B cell (primary cell): Measurements from ENCODE around the gene DACH1. TPM values are rescaled to one million over a fixed set of nuclear protein-coding genes. Genes with fewer than 3 reads are reported as not detected.

ENCODE experiments used
- ATAC-seq: fragments of 200-7000 bp; cut with Tn5 transposase; one replicate; pipeline ENCODE4 v1.10.0; 2021; ENCODE audit warnings: low read depth, mild to moderate bottlenecking, moderate number of reproducible peaks, moderate library complexity
- CTCF ChIA-PET: fragments of 350-600 bp; sonication (Branson Sonifier 250); formaldehyde crosslinking; loops from one replicate; lab custom pipeline; 2021; ENCODE audit warnings: antibody characterized with exemption, inconsistent platforms; lab: Charles Lee
- POLR2A ChIA-PET: fragments of 350-600 bp; sonication (Branson Sonifier 250); formaldehyde crosslinking; loops from one replicate; lab custom pipeline; 2021; ENCODE audit warnings: antibody characterized with exemption; lab: Charles Lee
- DNase-seq: peaks from one replicate; pipeline ENCODE4 v3.0.0; 2013
- H2AFZ ChIP-seq: 2 replicates; pipeline ENCODE4 v1.6.1; 2012; ENCODE audit warnings: mild to moderate bottlenecking, low read depth, low read length; ENCODE audit not compliant: insufficient read depth, poor library complexity, severe bottlenecking
- H3K27ac ChIP-seq, 2 donors: 1 replicate in 1 of 2; 2 replicates in 1 of 2; pipeline ENCODE4 v1.5.1; 2012 to 2013; ENCODE audit warnings: low read length in 2 of 2, mild to moderate bottlenecking in 2 of 2, moderate library complexity in 1 of 2
- H3K27me3 ChIP-seq, 4 experiments: fragments of 200-600 bp in 1 of 4; sonication (generic) in 1 of 4; replicated peaks in 1 of 4; 1 replicate in 2 of 4; 2 replicates in 2 of 4; pipeline versions ENCODE4 v1.6.1 to v1.7.0; 2013 to 2016; ENCODE audit warnings: low read length in 3 of 4, mild to moderate bottlenecking in 2 of 4, mixed read lengths in 1 of 4, moderate library complexity in 1 of 4; ENCODE audit not compliant: insufficient read depth in 4 of 4, control insufficient read depth in 3 of 4; ENCODE audit errors: control extremely low read depth in 1 of 4
- H3K36me3 ChIP-seq, 2 experiments: replicated peaks in 1 of 2; 1 replicate in 1 of 2; 2 replicates in 1 of 2; pipeline versions ENCODE4 v1.6.1 to v1.7.1; 2013; ENCODE audit warnings: low read length in 1 of 2; ENCODE audit not compliant: insufficient read depth in 2 of 2, control insufficient read depth in 1 of 2; ENCODE audit errors: control extremely low read depth in 1 of 2, extremely low read depth in 1 of 2
- H3K4me1 ChIP-seq, 2 donors: fragments of 200-600 bp in 1 of 2; sonication (generic) in 1 of 2; 1 replicate in 1 of 2; 2 replicates in 1 of 2; pipeline versions ENCODE4 v1.5.1 to v1.6.1; 2013 to 2017; ENCODE audit warnings: low read length in 2 of 2; ENCODE audit not compliant: control insufficient read depth in 2 of 2, insufficient read depth in 2 of 2
- H3K4me2 ChIP-seq: replicated peaks from 2 replicates; pipeline ENCODE3; 2012; ENCODE audit warnings: mild to moderate bottlenecking, low read depth, low read length; ENCODE audit not compliant: poor library complexity, severe bottlenecking
- H3K4me3 ChIP-seq, 5 experiments: fragments of 200-600 bp in 1 of 5; sonication (generic) in 1 of 5; 1 replicate in 3 of 5; 2 replicates in 2 of 5; pipeline versions ENCODE4 v1.5.1 to v1.7.0; 2011 to 2016; ENCODE audit warnings: low read length in 4 of 5, mild to moderate bottlenecking in 4 of 5, low read depth in 2 of 5, control low read depth in 1 of 5, moderate library complexity in 1 of 5; ENCODE audit not compliant: insufficient read depth in 1 of 5; ENCODE audit errors: control extremely low read depth in 1 of 5, extremely low read depth in 1 of 5
- H3K79me2 ChIP-seq: fragments of 200-600 bp; sonication (generic); one replicate; pipeline ENCODE4 v1.6.0; 2016; ENCODE audit warnings: low read length; ENCODE audit not compliant: control insufficient read depth, insufficient read depth
- H3K9ac ChIP-seq: fragments of 200-600 bp; sonication (generic); 2 replicates; pipeline ENCODE4 v1.6.1; 2017; ENCODE audit warnings: mild to moderate bottlenecking, low read length, moderate library complexity
- H3K9me3 ChIP-seq, 3 donors: one replicate each; pipeline versions ENCODE4 v1.6.1 to v1.7.1; 2013; ENCODE audit warnings: low read length in 2 of 3; ENCODE audit not compliant: control insufficient read depth in 2 of 3, insufficient read depth in 1 of 3; ENCODE audit errors: control extremely low read depth in 1 of 3
- H4K20me1 ChIP-seq: 2 replicates; pipeline ENCODE4 v1.6.0; 2012; ENCODE audit warnings: mild to moderate bottlenecking, low read length; ENCODE audit not compliant: insufficient read depth, control insufficient read depth, poor library complexity, severe bottlenecking
- H3K27ac Mint-ChIP-seq: one replicate; pipeline ENCODE4 v1.8.0; 2021; ENCODE audit warnings: mixed read lengths
- H3K27me3 Mint-ChIP-seq: one replicate; pipeline ENCODE4 v1.8.0; 2021; ENCODE audit warnings: mixed read lengths
- H3K4me1 Mint-ChIP-seq: one replicate; pipeline ENCODE4 v1.8.0; 2021; ENCODE audit warnings: mixed read lengths
- H3K4me3 Mint-ChIP-seq: one replicate; pipeline ENCODE4 v1.8.0; 2021; ENCODE audit warnings: mixed read lengths
- H3K9me3 Mint-ChIP-seq: one replicate; pipeline ENCODE4 v1.8.0; 2022; ENCODE audit warnings: mixed read lengths; ENCODE audit not compliant: insufficient read depth
- EZH2 ChIP-seq: IDR thresholded peaks from 2 replicates; pipeline ENCODE4 v1.6.1; 2012; ENCODE audit warnings: borderline replicate concordance, low read depth, mild to moderate bottlenecking, moderate library complexity, low read length; ENCODE audit not compliant: insufficient read depth, poor library complexity, severe bottlenecking
- WGBS: methylation state at CpG from one replicate; pipeline ENCODE4 v1.1.5; 2013; ENCODE audit warnings: missing lambda C conversion rate; ENCODE audit not compliant: insufficient coverage; 5-methylcytosine and 5-hydroxymethylcytosine counted together
- intact Hi-C: fragments of 100-400 bp; cut with micrococcal nuclease; formaldehyde crosslinking; loops from one replicate; pipeline ENCODE4 v1.10.0; 2022
- polyA plus RNA-seq: library from polyadenylated mRNA; depleted of rRNA; stranded (reverse); fragments of >200 nt; gene quantifications from 2 replicates; pipeline ENCODE4 v1.2.3, GENCODE V29; 2012
- total RNA-seq, 2 donors: library from RNA; stranded (reverse); fragments of 120-200 nt in 1 of 2; gene quantifications; 1 replicate in 1 of 2; 2 replicates in 1 of 2; pipeline versions ENCODE4 v1.2.3 to v1.2.4, GENCODE V29; 2013 to 2022
- TF ChIP-seq, protein P1 (sequence below): fragments of 200-600 bp; IDR thresholded peaks from one replicate; pipeline ENCODE4 v1.8.0; 2022; ENCODE audit warnings: antibody characterized with exemption, mild to moderate bottlenecking

Gene DACH1
- total and polyA plus RNA-seq, 2 donors (not counting 1 experiment from before 2014, with no cell fraction given): not detected

DNA sequence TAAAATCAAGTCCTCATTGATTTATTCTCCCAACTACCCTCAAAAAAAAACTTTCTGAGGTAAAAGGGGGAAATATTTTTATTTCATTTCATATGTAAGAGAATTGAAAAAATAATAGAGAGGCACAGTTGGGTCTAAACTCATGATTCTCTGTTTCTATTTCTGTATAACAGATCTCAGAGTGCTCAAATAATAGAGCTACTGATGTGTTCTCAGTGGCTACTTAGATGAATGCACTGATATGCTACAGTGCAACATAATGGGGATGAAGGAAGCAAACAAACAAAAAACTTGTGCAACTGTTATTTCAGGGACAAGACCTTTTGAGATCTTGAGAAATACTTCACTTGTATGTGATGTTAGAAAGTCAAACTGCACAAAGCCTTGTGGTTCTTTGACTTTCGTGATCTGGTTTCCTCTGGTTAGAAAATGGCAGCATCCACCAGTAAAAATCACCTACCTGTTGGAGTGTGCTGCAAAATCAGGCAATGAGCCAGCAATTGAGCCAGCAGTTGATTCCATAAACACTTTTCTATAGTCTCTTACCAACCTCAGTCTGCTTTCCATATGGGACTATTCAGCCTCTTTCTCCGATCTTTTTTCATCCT, 9.7 kb upstream of the DACH1 start:
- TF ChIP-seq, protein P1, sequence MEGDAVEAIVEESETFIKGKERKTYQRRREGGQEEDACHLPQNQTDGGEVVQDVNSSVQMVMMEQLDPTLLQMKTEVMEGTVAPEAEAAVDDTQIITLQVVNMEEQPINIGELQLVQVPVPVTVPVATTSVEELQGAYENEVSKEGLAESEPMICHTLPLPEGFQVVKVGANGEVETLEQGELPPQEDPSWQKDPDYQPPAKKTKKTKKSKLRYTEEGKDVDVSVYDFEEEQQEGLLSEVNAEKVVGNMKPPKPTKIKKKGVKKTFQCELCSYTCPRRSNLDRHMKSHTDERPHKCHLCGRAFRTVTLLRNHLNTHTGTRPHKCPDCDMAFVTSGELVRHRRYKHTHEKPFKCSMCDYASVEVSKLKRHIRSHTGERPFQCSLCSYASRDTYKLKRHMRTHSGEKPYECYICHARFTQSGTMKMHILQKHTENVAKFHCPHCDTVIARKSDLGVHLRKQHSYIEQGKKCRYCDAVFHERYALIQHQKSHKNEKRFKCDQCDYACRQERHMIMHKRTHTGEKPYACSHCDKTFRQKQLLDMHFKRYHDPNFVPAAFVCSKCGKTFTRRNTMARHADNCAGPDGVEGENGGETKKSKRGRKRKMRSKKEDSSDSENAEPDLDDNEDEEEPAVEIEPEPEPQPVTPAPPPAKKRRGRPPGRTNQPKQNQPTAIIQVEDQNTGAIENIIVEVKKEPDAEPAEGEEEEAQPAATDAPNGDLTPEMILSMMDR: no peak
- no peak for TF ChIP-seq EZH2
- Mint-ChIP-seq H3K27me3 (no peaks in the 10 kb centered on the region), H3K27ac (no peak overlapping the region), H3K9me3 (no peaks in the 10 kb centered on the region), H3K4me1 (no peaks in the 10 kb centered on the region), H3K4me3 (no peak overlapping the region)
- Histone ChIP-seq H3K27me3 (no peaks in the 10 kb centered on the region), H3K4me3 (no peak overlapping the region), H3K9me3 (no peaks in the 10 kb centered on the region), H3K27ac (no peak overlapping the region), H3K4me2 (no peak overlapping the region), H4K20me1 (no peaks in the 10 kb centered on the region), H2AFZ (no peak overlapping the region), H3K4me1 (no peaks in the 10 kb centered on the region), H3K36me3 (no peaks in the 10 kb centered on the region), H3K79me2 (no peaks in the 10 kb centered on the region), H3K9ac (no peak overlapping the region)
- no peak for DNase-seq
- intact Hi-C loops: no loop called here
- ATAC-seq: no peak
- WGBS: 100% methylated on average over 1 of the region's 2 CpGs
- ChIA-PET CTCF (no interaction called here), POLR2A (no interaction called here)

DNA sequence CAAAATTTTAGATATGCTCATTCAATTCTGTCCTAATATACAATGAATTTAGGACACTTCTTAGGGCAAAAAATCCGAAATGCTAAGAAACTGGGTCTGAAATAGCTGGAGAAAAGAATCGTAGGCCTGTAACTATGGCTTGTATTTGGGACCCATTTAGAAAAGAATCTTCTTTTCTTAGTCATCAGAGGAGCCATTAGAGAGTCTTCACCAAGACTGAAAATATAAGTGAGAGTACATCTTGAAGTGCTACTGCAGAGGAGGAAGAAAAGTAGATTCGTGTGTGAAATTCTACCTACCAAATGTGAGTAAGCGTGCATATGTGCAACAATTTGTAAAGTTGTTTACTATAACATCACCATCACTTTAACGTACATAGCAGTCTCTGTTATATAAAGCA, 8.8 kb upstream of the DACH1 start:
- Mint-ChIP-seq H3K4me3 (no peak overlapping the region), H3K4me1 (no peaks in the 10 kb centered on the region), H3K27me3 (no peaks in the 10 kb centered on the region), H3K27ac (no peak overlapping the region), H3K9me3 (no peaks in the 10 kb centered on the region)
- Histone ChIP-seq H3K27ac (no peak overlapping the region), H3K9me3 (no peaks in the 10 kb centered on the region), H3K27me3 (no peaks in the 10 kb centered on the region), H2AFZ (no peak overlapping the region), H4K20me1 (no peaks in the 10 kb centered on the region), H3K4me1 (no peaks in the 10 kb centered on the region), H3K36me3 (no peaks in the 10 kb centered on the region), H3K4me2 (no peak overlapping the region), H3K9ac (no peak overlapping the region), H3K4me3 (no peak overlapping the region), H3K79me2 (no peaks in the 10 kb centered on the region)
- TF ChIP-seq, protein P1: no peak
- no peak for TF ChIP-seq EZH2
- DNase-seq: no peak
- POLR2A ChIA-PET: no interaction called here
- WGBS: no CpG with 5 or more reads among the region's 5 CpGs
- no peak for ATAC-seq
- intact Hi-C loops: no loop called here
- CTCF ChIA-PET: no interaction called here
